Measurements from ENCODE around the gene CCNB3. TPM values are rescaled to one million over a fixed set of nuclear protein-coding genes. Genes with fewer than 3 reads are reported as not detected.

The CCNB3 gene
- total and polyA plus RNA-seq, 9 of the 15 experiments (the other 6 are each of a cell fraction or from before 2014, with no cell fraction given): 0.05 to 0.25 (median 0.08) TPM; not detected in 3

- Histone ChIP-seq H3K4me3 (no peak overlapping the region), H3K79me2 (ENCODE audit: control insufficient read depth, insufficient read depth, low read length) (no peaks in the 10 kb centered on the region), H3K27ac (ENCODE audit: extremely low read depth, low read depth, low read length) (no peak overlapping the region; the same call in 2 of the 3 replicates), H4K20me1 (replicated peaks; ENCODE audit: control insufficient read depth, insufficient read depth, low read length) (no peaks in the 10 kb centered on the region), H3K27me3 (ENCODE audit: control insufficient read depth in 2 of 2, insufficient read depth in 2 of 2, low read length in 2 of 2) (no peaks in the 10 kb centered on the region), H2AFZ (ENCODE audit: low read depth, low read length) (peak overlapping the region; percentile 88), H3K4me2 (ENCODE audit: insufficient read depth, low read length) (no peak overlapping the region), H3K9ac (ENCODE audit: insufficient read depth in 1 of 2, low read depth in 2 of 2, low read length in 2 of 2) (peak overlapping the region in 1 of 2 experiments; percentile 26; a peak in 1 of 4 replicates), H3K9me3 (replicated peaks; ENCODE audit: control insufficient read depth, insufficient read depth, low read depth, low read length) (no peaks in the 10 kb centered on the region), H3K9me1 (ENCODE audit: control insufficient read depth, insufficient read depth, low read length) (no peaks in the 10 kb centered on the region), H3K4me1 (replicated peaks in 1 of 2; ENCODE audit: control insufficient read depth in 2 of 2, insufficient read depth in 2 of 2, low read length in 2 of 2) (peaks cover 0 to 24% of the 10 kb centered on the region in 2 experiments; a peak in 3 of 5 replicates), H3K36me3 (ENCODE audit: control insufficient read depth, insufficient read depth, low read length) (no peaks in the 10 kb centered on the region)
- in situ Hi-C loops (cut with MboI): no loop called here
- ChIA-PET CTCF (ENCODE audit: low intra/inter-chr PET ratio) (no interaction called here), POLR2A (interaction anchor here (0.6 kb wide), 1 partner anchor 1524 kb away, joined by 4 read pairs; no protein-coding TSS in a partner anchor)
- peak; percentile 59 to 66 (median 61) for DNase-seq (ENCODE audit: extremely low read depth in 1 of 4, low spot score in 3 of 4)
- 3% methylated on average over 5 of the region's 10 CpGs for WGBS (ENCODE audit: insufficient coverage, low coverage, missing lambda C conversion rate)
- no TSS peak for BruUV-seq (replicated peaks)
- no peak for FAIRE-seq
- peak; percentile 85 for ATAC-seq
- intact Hi-C loops (cut with micrococcal nuclease): no loop called here
- TF ChIP-seq RAD21 (CRISPR knock-in tag; conservative IDR thresholded peaks at IDR 0.05 in 1 of 2, IDR thresholded peaks at IDR 0.05 in 1 of 2): no peak
- TF ChIP-seq KDM5B (IDR thresholded peaks at IDR 0.05; ENCODE audit: insufficient replicate concordance, low read depth, low read length): no peak
- TF ChIP-seq NCOA6 (IDR thresholded peaks at IDR 0.05): no peak
- TF ChIP-seq NFIC (IDR thresholded peaks at IDR 0.05): no peak
- no peak for TF ChIP-seq ZNF324 (CRISPR knock-in tag; IDR thresholded peaks at IDR 0.05)
- no peak for TF ChIP-seq ZBTB17 (CRISPR knock-in tag; IDR thresholded peaks at IDR 0.05)
- no peak for TF ChIP-seq SREBF2 (CRISPR knock-in tag; IDR thresholded peaks at IDR 0.05)
- TF ChIP-seq RAD51 (IDR thresholded peaks at IDR 0.05; ENCODE audit: borderline replicate concordance, low read depth): peak; percentile 27; the same call in 1 of the 2 replicates
- TF ChIP-seq, protein P1, sequence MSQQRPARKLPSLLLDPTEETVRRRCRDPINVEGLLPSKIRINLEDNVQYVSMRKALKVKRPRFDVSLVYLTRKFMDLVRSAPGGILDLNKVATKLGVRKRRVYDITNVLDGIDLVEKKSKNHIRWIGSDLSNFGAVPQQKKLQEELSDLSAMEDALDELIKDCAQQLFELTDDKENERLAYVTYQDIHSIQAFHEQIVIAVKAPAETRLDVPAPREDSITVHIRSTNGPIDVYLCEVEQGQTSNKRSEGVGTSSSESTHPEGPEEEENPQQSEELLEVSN (IDR thresholded peaks at IDR 0.05; ENCODE audit: borderline replicate concordance in 1 of 2, extremely low read depth in 1 of 2, insufficient read depth in 1 of 2, insufficient read length in 1 of 2, low read depth in 1 of 2, low read length in 1 of 2, poor library complexity in 1 of 2, severe bottlenecking in 1 of 2): peak; percentile 14 to 56
- TF ChIP-seq SRSF3 (IDR thresholded peaks at IDR 0.05; ENCODE audit: insufficient read depth, low read length): no peak
- no peak for TF ChIP-seq HCFC1 (IDR thresholded peaks at IDR 0.05; ENCODE audit: low read depth, low read length)
- TF ChIP-seq RHOXF2B (CRISPR knock-in tag; conservative IDR thresholded peaks at IDR 0.05): no peak
- TF ChIP-seq ZBTB26 (CRISPR knock-in tag; IDR thresholded peaks at IDR 0.05): no peak
- TF ChIP-seq ZC3H11A (IDR thresholded peaks at IDR 0.05; ENCODE audit: low read depth, low read length): no peak
- no peak for TF ChIP-seq PBX2 (CRISPR knock-in tag; IDR thresholded peaks at IDR 0.05; ENCODE audit: low read depth)
- TF ChIP-seq PBX2 (tag; conservative IDR thresholded peaks at IDR 0.05; ENCODE audit: low read depth): no peak
These were observed 24.3 kb upstream of the CCNB3 start for GRCh38 chrX:50180073-50180940.

All from K562 (cell line).